GM10266 (cell line): Measurements from ENCODE around the gene HUWE1.

ENCODE experiments used
- DNase-seq: peaks from one replicate; pipeline ENCODE4 v3.0.0; 2012; ENCODE audit errors: extremely low spot score
- TF ChIP-seq, protein P1 (sequence below): IDR thresholded peaks from 2 replicates; pipeline ENCODE4 v1.5.1; 2012; ENCODE audit warnings: mild to moderate bottlenecking, low read depth; ENCODE audit not compliant: control insufficient read depth, insufficient read depth; ENCODE audit errors: missing control alignments

Gene HUWE1

DNA sequence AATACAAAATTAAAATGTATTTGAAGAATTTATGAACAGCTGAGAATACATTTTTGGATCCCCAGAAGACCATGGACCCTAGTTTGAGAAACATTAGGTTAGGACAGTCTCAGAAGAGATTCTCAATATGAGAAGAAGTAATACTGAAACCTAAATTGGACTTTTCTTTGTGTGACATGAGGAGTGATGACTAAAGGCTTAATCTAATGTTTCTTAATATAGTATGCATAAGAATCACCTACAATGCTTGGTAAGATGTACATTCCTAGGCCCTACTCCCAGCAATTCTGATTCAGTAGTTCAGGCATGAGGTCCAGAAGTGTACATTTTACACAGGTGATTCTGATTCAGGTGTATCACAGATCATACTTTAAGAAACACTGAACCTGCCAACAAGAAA lies 31.6 kb upstream of the HUWE1 start:
- peak; percentile 15 for DNase-seq
- TF ChIP-seq, protein P1, sequence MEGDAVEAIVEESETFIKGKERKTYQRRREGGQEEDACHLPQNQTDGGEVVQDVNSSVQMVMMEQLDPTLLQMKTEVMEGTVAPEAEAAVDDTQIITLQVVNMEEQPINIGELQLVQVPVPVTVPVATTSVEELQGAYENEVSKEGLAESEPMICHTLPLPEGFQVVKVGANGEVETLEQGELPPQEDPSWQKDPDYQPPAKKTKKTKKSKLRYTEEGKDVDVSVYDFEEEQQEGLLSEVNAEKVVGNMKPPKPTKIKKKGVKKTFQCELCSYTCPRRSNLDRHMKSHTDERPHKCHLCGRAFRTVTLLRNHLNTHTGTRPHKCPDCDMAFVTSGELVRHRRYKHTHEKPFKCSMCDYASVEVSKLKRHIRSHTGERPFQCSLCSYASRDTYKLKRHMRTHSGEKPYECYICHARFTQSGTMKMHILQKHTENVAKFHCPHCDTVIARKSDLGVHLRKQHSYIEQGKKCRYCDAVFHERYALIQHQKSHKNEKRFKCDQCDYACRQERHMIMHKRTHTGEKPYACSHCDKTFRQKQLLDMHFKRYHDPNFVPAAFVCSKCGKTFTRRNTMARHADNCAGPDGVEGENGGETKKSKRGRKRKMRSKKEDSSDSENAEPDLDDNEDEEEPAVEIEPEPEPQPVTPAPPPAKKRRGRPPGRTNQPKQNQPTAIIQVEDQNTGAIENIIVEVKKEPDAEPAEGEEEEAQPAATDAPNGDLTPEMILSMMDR: no peak

DNA sequence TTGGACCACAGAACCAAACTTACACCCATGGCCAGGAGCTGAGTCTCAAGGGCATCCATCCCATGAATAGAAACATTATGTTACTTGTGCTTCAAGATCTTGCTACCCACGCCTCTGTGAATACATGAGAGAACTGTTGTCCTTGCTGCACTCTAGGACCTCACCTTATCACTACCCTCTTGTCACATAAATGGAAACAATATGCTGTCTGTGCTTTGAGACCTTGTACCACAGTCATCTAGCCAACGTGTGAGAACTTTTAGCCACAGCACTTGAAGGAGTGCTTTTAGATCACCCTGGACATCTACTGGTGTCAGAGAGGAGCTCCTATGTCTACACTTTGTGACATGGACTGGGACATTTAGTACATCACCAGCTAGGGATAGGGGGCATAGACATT lies 30.7 kb upstream of the HUWE1 start:
- TF ChIP-seq, protein P1: no peak

DNA sequence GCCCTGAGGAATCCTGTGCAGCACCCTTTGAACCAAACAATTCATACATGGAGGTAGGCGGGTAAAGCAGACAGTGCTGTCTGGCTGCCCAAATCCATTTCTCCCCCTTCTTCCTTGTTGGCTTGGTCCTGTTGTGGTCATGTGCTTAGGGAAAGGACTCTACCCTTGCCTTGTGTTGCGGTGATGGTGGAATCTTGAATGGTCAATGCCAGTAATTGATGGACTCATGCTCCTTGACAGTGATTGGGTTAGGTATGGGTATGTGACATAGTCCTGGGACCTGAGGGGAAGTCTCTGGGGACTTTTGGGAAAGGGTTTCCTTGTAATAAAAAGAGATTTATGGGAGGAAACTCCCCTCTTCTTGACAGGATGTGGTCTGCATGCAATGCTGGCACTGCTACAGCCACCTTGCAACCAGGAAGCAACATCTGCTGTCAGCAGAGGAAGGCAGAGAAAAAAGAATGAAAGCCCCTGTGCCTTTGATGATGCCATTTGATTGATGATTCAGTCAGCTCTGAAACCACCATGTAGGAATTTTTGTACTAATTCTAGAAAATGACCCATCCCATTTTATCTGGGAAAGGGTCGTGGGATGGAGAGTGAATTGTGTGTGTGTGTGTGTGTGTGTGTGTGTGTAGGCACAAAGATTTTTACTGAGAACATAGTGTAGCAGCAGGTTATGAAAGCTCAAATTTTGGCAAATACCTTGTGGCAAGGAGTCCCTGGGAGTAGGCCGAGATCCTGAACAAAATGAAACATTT lies 30.0 kb upstream of the HUWE1 start:
- no peak for DNase-seq
- TF ChIP-seq, protein P1: no peak

More for the DNA sequence above, 30.7 kb upstream of the HUWE1 start:
- no peak for DNase-seq

DNA sequence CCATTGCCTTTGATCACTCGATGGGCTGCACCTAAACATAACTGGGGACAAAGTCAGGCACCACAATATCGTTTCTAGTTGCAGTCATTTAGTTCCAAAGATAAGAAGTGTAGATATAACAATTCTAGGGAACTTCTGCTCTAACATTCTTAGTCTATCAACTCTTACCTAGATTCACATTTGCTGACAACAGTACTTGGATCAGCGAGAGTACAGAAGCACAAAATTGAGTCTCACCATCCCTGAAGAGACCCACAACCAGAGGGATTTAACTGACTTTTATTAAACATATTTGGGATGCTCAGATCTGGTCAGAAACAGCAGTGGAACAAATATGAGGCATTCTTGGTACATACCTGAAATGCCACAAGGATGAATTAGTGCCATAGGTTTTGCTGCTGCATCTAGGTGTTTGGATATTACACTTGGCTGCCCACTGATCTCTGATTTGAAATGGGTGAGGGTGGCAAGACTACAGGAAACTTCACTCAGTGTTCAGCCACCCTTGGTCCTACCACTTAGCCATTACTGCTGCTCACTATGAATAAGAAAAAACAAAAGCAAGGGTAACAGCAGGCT lies 28.9 kb upstream of the HUWE1 start:
- TF ChIP-seq, protein P1: no peak
- DNase-seq: no peak

DNA sequence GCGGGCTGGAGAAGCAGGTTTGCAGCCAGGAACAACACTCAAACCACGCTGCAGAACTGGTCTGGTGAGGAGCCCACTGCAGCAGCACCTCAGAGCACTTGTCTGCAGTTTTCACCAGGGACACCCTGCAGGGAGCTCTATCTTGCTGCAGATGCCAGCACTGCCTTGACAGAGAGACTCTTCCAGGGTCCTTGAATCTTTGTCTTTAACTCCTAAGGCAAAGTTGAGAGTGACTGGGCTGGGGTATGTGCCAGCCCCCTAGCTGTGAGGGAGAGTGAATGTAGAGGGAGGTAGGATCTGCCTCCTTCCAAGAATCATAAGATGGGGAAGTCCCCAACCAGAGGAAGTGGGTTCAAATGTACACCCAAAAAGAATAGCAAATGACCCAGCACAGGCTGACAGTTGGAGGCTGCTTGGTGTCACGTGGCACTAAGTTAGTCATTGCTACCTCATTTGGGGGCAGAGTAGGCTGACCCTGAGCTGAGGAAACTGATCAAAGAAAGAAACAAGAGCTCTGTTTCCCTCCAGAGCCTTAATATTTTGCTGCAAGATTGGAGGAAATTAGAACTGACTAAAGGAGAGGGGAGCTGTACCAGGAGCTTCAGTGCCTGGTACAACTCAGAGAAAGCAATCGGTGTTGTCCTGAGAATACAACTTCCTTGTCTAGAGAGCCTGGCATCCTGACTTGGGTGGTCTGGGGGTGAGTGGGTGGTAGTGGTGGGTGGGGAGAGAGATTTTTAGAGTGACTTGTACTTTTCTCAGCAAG lies 28.2 kb upstream of the HUWE1 start:
- peak; percentile 29 for DNase-seq
- TF ChIP-seq, protein P1: no peak

DNA sequence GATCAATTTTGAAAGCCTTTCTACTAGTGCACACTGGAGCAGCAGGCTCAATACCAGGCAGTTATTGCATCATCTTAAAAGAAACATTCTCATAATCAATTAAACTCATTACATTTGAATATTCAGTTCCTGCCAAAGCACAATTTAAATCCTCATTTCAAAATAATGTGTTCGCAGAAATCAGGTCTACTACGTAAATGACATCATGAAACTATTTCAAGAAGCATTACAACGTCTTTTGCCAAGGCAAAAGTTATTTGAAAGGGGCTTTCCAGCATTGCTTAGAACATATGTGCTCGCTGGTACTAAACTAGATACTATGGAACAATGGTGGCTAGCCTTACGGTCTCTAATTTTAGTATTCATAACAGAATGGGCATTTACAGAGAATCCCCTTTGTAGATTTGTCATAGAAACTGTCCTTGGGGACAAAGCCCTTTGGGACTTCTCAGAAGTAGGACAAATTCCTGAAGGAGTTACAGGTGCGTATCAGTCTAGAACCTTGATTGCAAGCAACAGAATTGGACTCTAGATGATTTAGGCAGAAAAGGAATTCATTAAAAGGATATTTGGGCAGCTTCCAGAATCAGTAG lies 27.6 kb upstream of the HUWE1 start:
- no peak for DNase-seq
- TF ChIP-seq, protein P1: no peak

DNA sequence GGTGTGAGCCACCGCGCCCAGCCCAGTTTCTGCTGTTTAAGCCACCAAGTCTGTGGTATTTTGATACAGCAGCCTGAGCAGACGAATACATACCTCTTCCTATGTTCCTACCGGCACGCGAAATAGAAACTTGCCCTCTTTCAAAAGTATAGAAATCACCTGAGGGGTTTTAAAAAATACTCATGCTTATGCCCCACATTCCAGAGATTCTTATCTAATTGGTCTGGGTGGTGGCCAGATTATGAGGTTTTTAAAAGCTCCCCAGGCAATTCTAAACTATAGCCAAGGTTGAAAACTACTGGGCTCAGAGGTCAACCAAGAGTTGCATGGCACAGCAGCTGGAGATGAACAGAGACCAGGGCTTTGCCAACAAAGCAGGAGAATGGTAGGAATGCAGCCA lies 24.9 kb upstream of the HUWE1 start:
- TF ChIP-seq, protein P1: no peak
- no peak for DNase-seq
